Measurements from ENCODE around the gene CLEC16A. TPM values are rescaled to one million over a fixed set of nuclear protein-coding genes. Genes with fewer than 3 reads are reported as not detected.

CLEC16A gene
- total RNA-seq, 2 experiments from 2014 or later = 32.6 to 34.9 TPM

DNA sequence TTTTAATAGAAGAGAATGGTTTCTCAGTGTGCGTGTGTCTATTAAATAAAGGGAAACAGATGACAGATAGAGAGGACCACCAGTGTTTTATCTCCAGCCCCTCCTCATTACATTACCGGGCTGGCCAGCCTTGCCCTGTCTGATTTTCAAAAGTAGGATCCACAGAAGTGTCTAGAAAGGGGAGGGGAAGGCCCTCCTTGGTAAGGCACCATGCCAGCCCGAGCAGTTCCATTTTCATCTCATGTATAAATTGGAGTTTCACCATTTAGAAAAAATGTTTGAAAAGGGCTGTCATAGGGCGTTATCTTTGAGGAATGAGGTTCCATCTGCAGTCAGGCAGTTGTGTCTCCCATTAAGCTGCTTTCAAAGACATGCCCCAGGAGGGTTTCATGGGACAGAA, 214.9 kb downstream of the CLEC16A start:
- POLR2A ChIA-PET = interaction anchor here (1.5 kb wide), 1 partner anchor 97 kb away, joined by 3 read pairs; the partner anchor contains the start of gene SOCS1
- CTCF ChIA-PET = interaction anchor here (0.6 to 1.5 kb wide), 4 partner anchors 16 to 96 kb away, joined by 3 to 6 read pairs (median 3); partner anchors contain the start of gene SOCS1

DNA sequence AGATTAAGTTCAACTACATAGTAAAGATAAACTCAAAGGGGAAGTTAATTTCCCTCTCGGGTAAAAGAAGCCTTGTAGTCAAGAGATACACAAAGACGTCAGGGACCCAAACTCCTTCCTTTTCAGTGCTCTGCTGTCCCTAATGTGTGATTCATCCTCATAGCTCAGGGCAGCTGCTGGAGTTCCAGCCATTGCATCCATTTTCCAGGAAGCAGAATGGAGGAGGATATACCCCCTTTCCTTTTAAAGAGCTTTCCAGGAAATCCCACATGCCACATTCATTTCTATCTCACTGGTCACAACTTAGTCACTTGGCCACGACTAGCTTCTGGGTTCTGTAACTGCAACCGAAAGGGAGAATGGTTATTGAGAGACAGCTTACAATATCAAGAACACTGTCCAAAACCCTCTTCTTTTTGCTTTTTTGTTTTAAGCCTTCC, 216.3 kb downstream of the CLEC16A start:
- ChIA-PET CTCF (interaction anchor here (0.8 to 1.4 kb wide), 9 partner anchors 20 to 196 kb away, joined by 3 to 5 read pairs (median 3); partner anchors contain the start of gene SOCS1), POLR2A (interaction anchor here (0.7 to 2.0 kb wide), 10 partner anchors 64 to 195 kb away, joined by 3 to 15 read pairs (median 5); partner anchors contain the start of gene SOCS1)

DNA sequence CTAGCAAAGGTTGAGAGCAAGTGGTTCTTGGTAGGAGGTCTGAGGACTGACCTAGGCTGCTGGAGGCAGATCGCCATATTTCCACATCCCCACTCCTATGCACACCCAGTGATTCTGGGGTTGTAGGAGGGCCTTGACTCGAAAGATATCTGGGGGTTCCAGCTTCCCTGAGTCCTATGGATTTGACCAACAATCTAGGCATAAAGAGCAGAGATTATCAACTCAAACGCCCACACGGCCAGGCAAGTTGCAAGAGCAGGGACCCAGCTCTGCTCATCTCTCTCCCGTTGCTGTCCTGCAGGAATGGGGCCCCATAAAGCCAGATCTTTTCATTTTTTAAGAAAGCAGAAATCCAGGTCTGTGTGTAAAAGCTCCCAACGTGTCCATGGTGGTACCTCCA, 217.1 kb downstream of the CLEC16A start:
- ChIA-PET POLR2A (interaction anchor here (0.7 to 2.0 kb wide), 8 partner anchors 63 to 196 kb away, joined by 3 to 15 read pairs (median 5); partner anchors contain the start of gene SOCS1), CTCF (interaction anchor here (0.8 to 1.4 kb wide), 9 partner anchors 16 to 197 kb away, joined by 3 to 5 read pairs (median 3); partner anchors contain the start of gene SOCS1)

DNA sequence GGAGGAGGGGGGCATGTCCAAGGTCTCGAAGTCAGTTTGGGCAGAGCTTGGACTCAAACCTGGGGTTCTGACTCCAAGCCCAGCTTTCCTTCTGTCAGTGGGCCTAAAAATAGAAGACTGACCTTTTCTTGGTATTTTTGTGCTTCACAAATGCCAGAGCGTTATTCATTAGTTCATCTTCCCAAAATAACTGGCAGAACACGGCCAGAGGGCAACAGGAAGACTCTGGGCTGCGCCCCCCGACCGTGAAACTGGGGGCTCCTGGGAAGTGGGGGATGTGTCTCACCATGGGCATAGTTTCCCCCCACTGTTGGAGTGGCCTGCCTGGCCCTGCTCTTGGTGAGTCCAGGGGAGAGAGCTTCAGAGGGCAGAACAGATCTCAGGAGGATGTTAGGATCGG, 217.6 kb downstream of the CLEC16A start:
- ChIA-PET CTCF (interaction anchor here (0.9 to 1.3 kb wide), 3 partner anchors 16 to 189 kb away, joined by 3 read pairs; no protein-coding TSS in a partner anchor), POLR2A (interaction anchor here (0.6 to 2.0 kb wide), 2 partner anchors 21 to 94 kb away, joined by 3 to 5 read pairs; partner anchors contain the start of gene SOCS1)

DNA sequence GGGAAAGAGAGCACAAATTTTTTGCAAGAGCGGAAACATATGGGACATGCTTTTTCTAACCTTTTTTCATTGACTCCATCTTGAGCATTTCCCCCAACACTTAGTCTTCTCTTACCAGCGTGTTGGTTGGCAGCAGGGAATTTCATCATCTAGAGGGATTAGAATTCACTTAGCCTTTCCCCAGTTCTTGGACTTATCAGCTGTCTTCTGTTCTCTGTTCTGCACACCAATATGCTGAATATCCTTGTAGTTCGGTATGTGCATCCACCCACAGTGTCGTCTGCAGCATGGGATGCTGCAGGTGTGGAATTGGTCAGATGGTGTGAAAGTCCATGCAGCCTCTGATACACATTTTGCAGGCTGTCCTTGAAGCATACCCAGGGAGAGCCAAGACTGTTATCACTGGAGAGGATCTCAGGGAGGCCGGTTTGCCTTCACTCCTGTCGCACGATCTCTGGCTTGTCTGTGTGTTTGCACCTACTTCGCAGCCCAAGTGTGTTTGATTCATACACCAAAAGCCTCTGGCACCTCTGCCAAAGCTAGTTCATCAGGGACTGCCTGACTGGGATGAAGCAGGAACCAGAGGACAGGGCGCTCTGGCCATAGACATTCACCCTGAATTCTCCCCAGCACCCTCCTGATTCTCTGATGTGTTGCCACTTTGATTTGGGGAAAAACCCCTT, 218.4 kb downstream of the CLEC16A start:
- POLR2A ChIA-PET = interaction anchor here (0.6 kb wide), 1 partner anchor 20 kb away, joined by 3 read pairs; no protein-coding TSS in a partner anchor
- CTCF ChIA-PET = interaction anchor here (1.0 kb wide), 1 partner anchor 68 kb away, joined by 3 read pairs; no protein-coding TSS in a partner anchor

DNA sequence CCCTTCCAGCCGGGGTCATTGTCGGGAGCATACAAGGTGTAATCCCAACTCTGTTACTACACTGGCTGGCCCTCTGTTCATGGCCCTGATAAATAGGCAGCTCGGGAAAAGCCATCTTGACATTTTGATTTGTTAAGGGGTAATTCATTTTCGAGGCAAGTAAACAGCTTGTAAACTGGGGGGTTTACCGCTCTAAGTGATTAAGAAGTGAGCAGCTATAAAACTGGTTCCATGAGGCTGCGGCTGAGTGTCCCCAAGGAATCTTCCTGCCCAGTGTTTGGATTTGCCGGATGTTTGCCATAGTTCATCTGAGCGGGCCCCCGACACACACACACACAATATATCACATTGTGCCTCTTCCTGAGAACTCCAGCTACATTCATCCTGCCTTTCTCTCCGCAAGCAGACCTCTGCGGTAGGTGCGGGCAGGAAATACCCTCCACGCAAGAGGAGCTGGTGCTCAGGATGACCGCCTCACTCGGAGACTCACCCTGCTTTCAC, 219.4 kb downstream of the CLEC16A start:
- POLR2A ChIA-PET = no interaction called here

DNA sequence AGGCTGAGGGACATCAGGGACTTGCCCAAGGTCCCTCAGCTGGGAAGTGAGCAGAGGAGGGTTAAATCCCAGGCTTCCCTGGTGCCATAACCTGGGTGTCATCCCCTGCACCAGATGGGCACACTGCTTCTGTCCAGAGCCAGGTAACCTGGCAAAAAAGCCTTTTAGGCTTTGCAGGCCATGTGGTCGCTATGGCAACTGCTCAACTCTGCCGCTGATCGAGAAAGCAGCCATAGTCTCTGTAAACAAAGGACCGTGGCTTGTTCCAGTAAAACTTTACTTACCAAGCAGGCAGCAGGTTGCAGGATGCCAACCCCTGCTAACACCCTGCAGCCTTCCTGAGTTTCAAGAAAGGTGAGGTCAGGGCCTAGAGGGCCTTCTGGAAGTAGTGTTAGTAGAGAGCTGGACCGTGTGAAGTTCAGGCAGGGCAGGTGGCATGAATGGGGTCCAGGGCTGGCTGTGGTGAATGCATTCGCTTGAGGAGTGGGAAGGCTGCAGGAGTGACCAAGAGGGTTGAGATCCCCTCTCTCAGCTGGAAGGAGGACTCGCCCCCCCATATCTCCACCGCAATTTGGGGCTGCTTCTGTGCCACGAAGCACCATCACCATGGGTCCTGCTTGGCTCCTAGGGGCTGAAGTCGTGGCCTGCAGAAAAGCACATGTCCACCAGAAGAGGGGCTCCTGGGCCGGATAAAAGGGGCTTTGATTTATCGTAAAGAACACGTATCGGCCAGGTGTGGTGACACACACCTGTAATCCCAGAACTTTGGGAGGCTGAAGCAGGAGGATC, 220.3 kb downstream of the CLEC16A start:
- ChIA-PET POLR2A (no interaction called here), CTCF (interaction anchor here (0.8 to 0.9 kb wide), 2 partner anchors 22 to 201 kb away, joined by 3 read pairs; no protein-coding TSS in a partner anchor)

More for the DNA sequence above, 219.4 kb downstream of the CLEC16A start:
- CTCF ChIA-PET = interaction anchor here (0.8 to 0.9 kb wide), 2 partner anchors 22 to 200 kb away, joined by 3 read pairs; no protein-coding TSS in a partner anchor

DNA sequence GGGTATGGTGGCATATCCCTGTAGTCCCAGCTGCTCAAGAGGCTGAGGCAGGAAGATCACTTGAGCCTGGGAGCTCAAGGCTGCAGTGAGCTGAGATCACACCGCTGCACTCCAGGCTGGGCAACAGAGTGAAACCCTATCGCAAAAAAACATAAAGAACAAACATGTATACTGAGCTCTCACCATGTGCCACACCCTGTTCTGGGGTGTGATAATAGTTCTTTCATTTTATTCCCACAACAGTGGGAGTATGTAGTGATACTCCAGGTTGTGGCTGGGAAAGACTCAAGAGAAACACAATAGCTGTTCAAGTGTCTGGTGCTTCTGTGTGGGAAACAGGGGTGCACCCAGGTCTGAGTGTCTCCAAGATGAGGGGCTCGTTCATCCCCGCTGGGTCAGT, 221.0 kb downstream of the CLEC16A start:
- ChIA-PET POLR2A (interaction anchor here (1.0 kb wide), 1 partner anchor 83 kb away, joined by 4 read pairs; no protein-coding TSS in a partner anchor), CTCF (no interaction called here)

DNA sequence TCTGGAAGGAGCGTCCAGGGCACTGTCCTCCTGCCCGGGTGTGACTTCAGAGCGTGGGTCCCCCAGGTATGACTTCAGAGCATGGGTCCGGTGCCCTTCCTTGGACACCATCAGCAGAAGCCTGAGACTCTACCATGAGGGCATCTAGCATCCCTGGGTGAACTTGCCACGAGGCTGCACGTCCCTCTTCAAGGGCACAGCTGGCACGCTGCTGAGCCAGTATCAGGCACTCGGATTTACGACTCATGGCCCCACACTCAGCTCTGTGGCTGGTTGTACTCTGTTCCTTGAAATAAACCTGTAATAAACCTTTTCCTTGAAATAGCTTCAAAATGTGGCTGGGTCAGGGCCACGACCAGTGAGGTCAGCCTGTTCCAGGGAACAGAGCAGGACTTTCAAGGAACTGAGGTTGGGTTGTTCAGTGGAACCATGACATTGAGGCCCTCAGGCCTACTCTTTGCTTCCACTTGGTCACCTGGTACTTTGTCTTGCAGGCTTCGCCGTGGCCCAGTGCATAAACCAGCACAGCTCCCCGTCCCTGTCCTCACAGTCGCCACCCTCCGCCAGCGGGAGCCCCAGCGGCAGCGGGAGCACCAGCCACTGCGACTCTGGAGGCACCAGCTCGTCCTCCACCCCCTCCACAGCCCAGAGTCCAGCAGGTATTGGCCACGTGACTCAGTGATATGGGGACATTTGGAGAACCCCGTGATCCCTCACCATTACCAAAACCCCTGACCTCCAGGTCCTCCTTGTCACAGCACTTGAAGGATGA, 221.7 kb downstream of the CLEC16A start:
- ChIA-PET CTCF (no interaction called here), POLR2A (interaction anchor here (1.0 kb wide), 1 partner anchor 82 kb away, joined by 4 read pairs; no protein-coding TSS in a partner anchor)

DNA sequence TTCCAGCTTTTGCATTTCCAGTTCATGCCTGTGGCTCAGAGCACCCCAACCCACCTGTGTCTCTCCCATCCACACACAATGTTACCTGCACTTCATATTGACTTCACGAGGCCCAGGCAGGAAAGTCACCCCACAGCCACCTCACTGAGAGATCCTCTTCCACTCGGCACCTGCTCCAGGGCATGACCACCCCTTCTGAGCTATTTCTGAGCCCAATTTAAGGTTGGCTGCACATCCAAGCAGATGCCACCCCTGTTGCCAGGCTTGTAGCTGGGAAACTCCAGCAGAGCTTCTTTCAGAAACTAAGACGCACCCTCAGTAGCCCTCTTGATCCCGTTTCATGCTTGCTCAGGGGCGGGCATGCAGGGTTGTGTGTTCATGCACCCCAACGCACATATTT, 223.2 kb downstream of the CLEC16A start:
- POLR2A ChIA-PET = no interaction called here
- CTCF ChIA-PET = no interaction called here

DNA sequence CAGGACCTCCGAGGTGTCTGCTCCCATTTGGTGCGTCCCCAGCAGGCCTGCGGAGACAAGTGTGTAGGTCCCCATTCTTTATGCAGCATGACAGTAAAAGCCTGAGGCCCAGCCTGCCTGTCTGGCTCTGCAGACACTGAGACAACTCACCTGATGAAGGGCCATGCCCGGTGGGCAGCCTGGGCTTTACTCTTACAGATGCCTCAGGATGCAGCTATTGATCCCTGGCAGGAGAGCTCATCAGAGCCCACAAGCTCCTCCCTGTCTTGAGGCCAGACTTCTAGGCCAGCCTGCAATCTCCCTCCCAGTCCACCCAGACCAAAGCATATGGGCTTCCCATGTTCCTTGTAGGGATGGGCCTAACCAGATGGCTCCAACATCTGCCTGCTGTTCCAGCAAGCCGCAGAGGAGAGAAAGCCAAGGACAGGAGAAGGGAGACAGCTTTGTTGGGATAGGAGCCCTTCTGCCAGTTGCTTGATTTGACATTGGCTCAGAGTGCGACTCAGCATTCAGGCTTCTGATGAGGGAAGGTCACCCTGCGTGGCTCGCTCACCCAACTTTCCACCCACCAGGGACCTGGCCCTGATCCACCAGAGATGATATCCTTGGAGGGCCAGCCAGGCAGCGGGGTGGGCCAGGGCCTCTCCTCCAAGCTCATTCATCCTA, 224.2 kb downstream of the CLEC16A start:
- ChIA-PET POLR2A (no interaction called here), CTCF (no interaction called here)

DNA sequence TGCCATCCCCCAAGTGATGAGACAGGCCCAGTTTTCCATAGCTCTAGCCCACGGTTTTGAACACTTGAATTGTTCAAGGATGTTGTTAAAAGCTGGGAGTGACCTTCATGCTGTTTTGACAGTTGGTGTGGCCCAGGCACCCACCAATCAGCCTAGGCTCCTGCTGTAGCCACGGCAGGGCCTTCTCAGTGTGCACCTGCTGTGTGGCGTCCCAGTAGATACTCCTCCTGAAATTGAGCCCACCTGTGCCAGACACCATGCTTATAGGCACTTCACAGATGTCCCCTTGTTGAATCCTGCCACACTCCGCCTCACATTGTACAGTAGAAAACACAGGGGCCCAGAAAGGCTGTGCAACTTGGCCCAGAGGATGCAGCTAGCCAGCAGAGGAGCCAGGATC, 225.3 kb downstream of the CLEC16A start:
- CTCF ChIA-PET = no interaction called here
- POLR2A ChIA-PET = no interaction called here

DNA sequence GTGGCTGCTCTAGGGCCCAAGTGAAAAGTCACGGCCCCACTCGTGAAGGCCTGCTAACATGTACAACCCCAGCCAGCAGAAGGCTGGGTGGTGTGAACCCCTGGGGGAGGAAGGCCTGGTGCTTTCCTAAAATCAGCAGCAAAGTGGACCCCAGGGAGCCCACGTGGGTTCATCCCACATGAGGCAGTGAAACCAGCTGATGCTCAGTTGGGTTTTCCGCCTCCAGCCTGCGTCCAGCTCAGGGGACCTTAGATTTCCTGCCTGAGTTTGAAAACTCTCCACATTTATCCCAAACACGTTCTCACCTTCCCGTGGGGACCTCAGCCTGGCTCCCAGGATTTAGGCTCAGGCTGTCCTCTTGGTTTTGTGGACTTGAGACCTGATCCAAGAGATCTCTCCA, 225.8 kb downstream of the CLEC16A start:
- CTCF ChIA-PET = no interaction called here
- POLR2A ChIA-PET = no interaction called here

DNA sequence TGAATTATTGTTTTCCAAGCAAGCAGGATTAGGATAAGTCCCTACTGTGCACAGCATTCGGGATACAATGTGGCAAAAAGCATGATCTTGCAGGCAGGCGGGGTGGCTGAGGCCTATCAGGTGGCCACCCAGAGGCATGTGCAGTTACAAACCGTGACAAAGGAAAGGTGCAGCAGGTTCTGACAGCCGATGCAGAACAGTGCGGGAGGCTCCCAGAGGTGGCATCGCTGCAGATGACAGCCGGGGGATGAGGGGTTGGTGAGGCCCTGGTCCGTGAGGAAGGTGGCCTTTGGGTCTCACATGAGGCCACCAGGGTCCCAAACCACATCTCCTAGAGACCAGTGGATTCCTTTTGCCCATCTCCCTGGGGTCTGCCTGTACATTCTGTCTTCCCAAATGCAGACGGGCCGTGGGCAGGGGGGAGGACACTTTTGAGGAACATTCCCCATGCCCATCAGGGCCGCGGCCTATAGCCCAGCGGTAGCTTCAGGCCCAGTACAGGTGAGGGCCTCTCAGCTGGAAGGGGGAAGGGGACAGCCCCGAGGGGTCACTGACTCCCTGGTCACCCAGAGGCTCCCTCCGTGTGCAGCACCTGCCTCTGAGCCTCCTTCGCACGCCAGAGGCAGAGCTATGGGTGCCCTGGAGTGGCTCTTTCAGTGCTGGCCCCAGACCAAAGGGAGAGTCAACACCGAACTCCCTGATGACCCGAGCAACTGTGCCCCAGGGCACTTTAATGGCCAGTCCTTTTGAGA, 226.5 kb downstream of the CLEC16A start:
- CTCF ChIA-PET = interaction anchor here (0.6 kb wide), 1 partner anchor 153 kb away, joined by 3 read pairs; no protein-coding TSS in a partner anchor

DNA sequence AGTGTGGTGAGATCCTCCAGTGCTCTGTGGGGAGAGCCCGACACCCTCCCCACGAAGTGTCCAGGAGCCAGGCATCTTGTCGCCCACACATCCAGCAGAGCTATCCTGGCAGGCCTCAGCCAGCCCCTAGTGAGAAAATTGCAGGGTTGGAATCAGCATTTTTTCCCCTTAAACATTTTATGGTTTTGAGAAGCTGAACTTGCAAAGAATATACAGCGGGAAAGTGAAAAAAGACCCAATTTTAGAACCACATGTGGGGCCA, 227.0 kb downstream of the CLEC16A start:
- POLR2A ChIA-PET = no interaction called here

More for the DNA sequence above, 226.5 kb downstream of the CLEC16A start:
- POLR2A ChIA-PET = no interaction called here

DNA sequence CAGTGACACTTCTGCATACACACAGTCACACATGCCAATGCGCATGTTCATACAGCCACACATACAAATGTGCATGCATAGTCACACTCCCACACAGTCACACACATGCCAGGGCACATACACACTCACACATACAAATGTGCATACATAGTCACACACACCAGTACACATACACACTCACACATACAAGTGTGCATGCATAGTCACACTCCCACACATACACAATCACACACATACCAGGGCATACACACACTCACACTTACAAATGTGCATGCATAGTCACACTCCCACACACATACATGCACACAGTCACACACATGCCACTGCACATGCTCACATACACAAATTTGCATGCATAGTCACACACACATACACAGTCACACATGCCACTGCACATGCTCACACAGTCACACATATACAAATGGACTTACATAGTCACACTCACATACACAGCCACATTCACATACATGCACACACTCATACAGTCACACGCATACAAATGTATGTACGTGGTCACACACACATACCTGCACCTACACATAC, 227.5 kb downstream of the CLEC16A start:
- POLR2A ChIA-PET = no interaction called here
- CTCF ChIA-PET = no interaction called here

More for the DNA sequence above, 227.0 kb downstream of the CLEC16A start:
- CTCF ChIA-PET = interaction anchor here (0.6 kb wide), 1 partner anchor 153 kb away, joined by 3 read pairs; no protein-coding TSS in a partner anchor

DNA sequence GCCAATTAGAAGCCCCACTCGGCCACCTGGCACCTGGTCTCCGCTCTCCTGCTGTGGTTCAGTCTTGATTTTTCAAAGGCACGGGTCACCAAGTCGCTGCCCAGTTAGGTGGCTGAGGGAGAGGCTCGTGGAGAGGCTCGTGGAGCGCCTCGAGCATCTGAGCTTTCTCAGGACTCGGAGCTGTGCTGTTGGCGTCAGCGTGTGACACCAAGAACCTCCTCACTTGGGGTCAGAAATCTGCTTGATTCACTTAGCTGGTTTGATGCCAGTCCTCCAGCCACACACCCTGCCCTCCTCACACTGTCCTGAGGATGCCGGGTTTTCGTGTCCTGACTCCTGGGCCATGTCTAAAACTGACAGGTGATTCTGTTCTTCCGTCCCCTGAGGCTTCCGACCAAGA, 229.1 kb downstream of the CLEC16A start:
- POLR2A ChIA-PET = no interaction called here
- CTCF ChIA-PET = interaction anchor here (1.1 kb wide), 1 partner anchor 52 kb away, joined by 4 read pairs; no protein-coding TSS in a partner anchor

DNA sequence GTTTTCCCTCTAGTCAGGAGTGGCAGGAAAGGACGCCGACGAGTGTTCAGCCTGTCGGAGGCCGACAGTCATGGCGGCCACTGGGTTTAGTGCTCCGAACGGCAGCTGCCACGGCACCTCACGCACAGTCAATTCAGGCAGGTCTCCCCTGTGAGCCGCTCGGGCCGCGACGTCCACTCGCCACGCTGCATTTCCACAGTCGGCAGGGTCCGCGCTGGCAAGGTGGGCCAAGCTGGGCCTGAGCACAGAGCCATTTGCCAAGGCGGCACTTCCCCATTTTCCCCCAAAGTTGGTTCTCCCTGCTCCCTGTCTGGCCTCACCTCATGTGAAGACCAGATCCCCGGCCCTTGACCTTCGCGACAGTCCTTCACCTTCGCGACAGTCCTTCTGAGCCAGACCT, 229.8 kb downstream of the CLEC16A start:
- ChIA-PET POLR2A (no interaction called here), CTCF (no interaction called here)

Data from activated CD8-positive, alpha-beta memory T cell treated with anti-CD3 and anti-CD28 coated beads for 36 hours (primary cell).